Measurements from ENCODE around the gene CTNND2. TPM values are rescaled to one million over a fixed set of nuclear protein-coding genes. Genes with fewer than 3 reads are reported as not detected.

Gene CTNND2
- total RNA-seq, 1 experiment from 2014 or later, result 7.0 TPM

- Histone ChIP-seq H2BK20ac (ENCODE audit: low read depth, low read length, poor library complexity, severe bottlenecking) (no peak overlapping the region), H3K23ac (ENCODE audit: insufficient read length, low read depth, low read length) (no peak overlapping the region), H2BK5ac (ENCODE audit: insufficient read length, low read length) (no peak overlapping the region), H3K79me1 (ENCODE audit: insufficient read depth, low read depth, low read length, poor library complexity, severe bottlenecking) (no peaks in the 10 kb centered on the region), H3T11ph (ENCODE audit: low read length) (no peak overlapping the region), H3K79me2 (ENCODE audit: insufficient read depth, low read length) (no peaks in the 10 kb centered on the region), H2BK120ac (ENCODE audit: low read depth, low read length, poor library complexity, severe bottlenecking) (no peak overlapping the region), H3K4me1 (ENCODE audit: insufficient read depth, low read length) (no peaks in the 10 kb centered on the region), H2BK12ac (ENCODE audit: insufficient read length, low read depth, low read length) (no peak overlapping the region), H3K4ac (ENCODE audit: low read depth, low read length) (no peak overlapping the region), H3K27ac (ENCODE audit: insufficient read length, low read depth, low read length) (no peak overlapping the region), H3K18ac (ENCODE audit: insufficient read length, low read depth, low read length) (no peak overlapping the region), H4K91ac (ENCODE audit: insufficient read length, low read depth, low read length) (no peak overlapping the region), H3K14ac (ENCODE audit: insufficient read depth, low read length) (no peak overlapping the region), H4K20me1 (ENCODE audit: control insufficient read depth, insufficient read depth, insufficient read length) (no peaks in the 10 kb centered on the region), H2BK15ac (ENCODE audit: low read depth, low read length) (no peak overlapping the region), H3K9ac (ENCODE audit: extremely low read depth, insufficient read length, low read length) (no peak overlapping the region), H3K9me3 (ENCODE audit: control insufficient read depth, low read depth, low read length) (no peaks in the 10 kb centered on the region), H3K56ac (ENCODE audit: insufficient read length, low read depth, low read length) (no peak overlapping the region), H2AK5ac (ENCODE audit: insufficient read length, low read length) (no peak overlapping the region), H4K8ac (replicated peaks; ENCODE audit: insufficient read length, low read depth, low read length) (no peak overlapping the region), H3K27me3 (ENCODE audit: insufficient read depth, low read length) (no peaks in the 10 kb centered on the region), H3K4me2 (ENCODE audit: insufficient read depth, insufficient read length, low read length) (no peak overlapping the region), H2AFZ (ENCODE audit: low read length) (no peak overlapping the region), H3K23me2 (ENCODE audit: insufficient read length, low read depth, low read length, poor library complexity, severe bottlenecking) (no peaks in the 10 kb centered on the region), H4K5ac (ENCODE audit: insufficient read length, low read depth, low read length) (no peak overlapping the region)
- no CpG with 5 or more reads among the region's 12 CpGs for WGBS (ENCODE audit: extremely low coverage, insufficient read length, low lambda C conversion rate)
- peaks cover 6 to 8% of the 10 kb centered on the region in 2 experiments for H3K4me1 Mint-ChIP-seq
- peaks cover 3% of the 10 kb centered on the region; the same call in 1 of the 2 replicates for H3K27me3 Mint-ChIP-seq (ENCODE audit: low read depth)
- H3K9me3 Mint-ChIP-seq, result no peaks in the 10 kb centered on the region
- no peaks in the 10 kb centered on the region for H3K36me3 Mint-ChIP-seq (ENCODE audit: insufficient read depth in 1 of 3, low read depth in 3 of 3)
- no peak for DNase-seq
- no peak overlapping the region for H3K27ac Mint-ChIP-seq
- no peak for TF ChIP-seq CTCF (conservative IDR thresholded peaks at IDR 0.05)
- no peak overlapping the region for H3K4me3 Mint-ChIP-seq
Measured at GRCh38 chr5:11153670-11154382, 750.4 kb downstream of the CTNND2 start.
